HCT116 (cell line): ENCODE results near the gene HIBADH. TPM values are rescaled to one million over a fixed set of nuclear protein-coding genes. Genes with fewer than 3 reads are reported as not detected.

ENCODE experiments used
- ATAC-seq: fragments of 200-7000 bp; cut with Tn5 transposase; 2 replicates; pipeline ENCODE4 v1.9.1; 2020; ENCODE audit warnings: mild to moderate bottlenecking, moderate library complexity
- BruUV-seq: library from RNA; stranded (reverse); fragments of 400-500 nt; replicated peaks from 2 replicates; lab custom pipeline; 2021; lab: Mats Ljungman, UMichigan
- CTCF ChIA-PET: fragments of 300-600 bp; sonication (Branson Sonifier 250); formaldehyde crosslinking; loops from one replicate; lab custom pipeline; 2021; ENCODE audit warnings: antibody characterized with exemption; lab: Charles Lee
- POLR2A ChIA-PET: fragments of 300-600, 350-600 bp; sonication (Branson Sonifier 250); formaldehyde crosslinking; loops from one replicate; lab custom pipeline; 2021; ENCODE audit warnings: antibody characterized with exemption; lab: Charles Lee
- RAD21 ChIA-PET, 2 experiments: fragments of 300-600 bp; sonication (Branson Sonifier 250); formaldehyde crosslinking; loops; one replicate each; lab custom pipeline; 2023; ENCODE audit warnings: low total read pairs in 2 of 2; ENCODE audit not compliant: uncharacterized antibody in 2 of 2, unreplicated experiment in 2 of 2, low non-redundant PET in 1 of 2; lab: Charles Lee
- DNase-seq: peaks from one replicate; pipeline ENCODE4 v3.0.0-alpha.2; 2010; ENCODE audit warnings: low read depth, low spot score
- H2AFZ ChIP-seq: fragments of 200-600 bp; shearing (Covaris generic), sonication (generic); 2 replicates; pipeline ENCODE4 v1.6.1; 2017; ENCODE audit warnings: low read depth, mixed run types, mixed read lengths, antibody characterized with exemption, low read length; ENCODE audit not compliant: poor library complexity, severe bottlenecking
- H3K27ac ChIP-seq: 2 replicates; pipeline ENCODE4 v1.5.1; 2012; ENCODE audit warnings: low read depth, low read length
- H3K27me3 ChIP-seq: fragments of 200-600 bp; sonication (generic); 2 replicates; pipeline ENCODE4 v1.6.1; 2016; ENCODE audit warnings: mixed run types, low read length, mixed read lengths; ENCODE audit not compliant: insufficient read depth
- H3K36me3 ChIP-seq, 2 experiments: fragments of 200-500 bp in 1 of 2; fragments of 200-600 bp in 1 of 2; sonication (Bioruptor generic) in 1 of 2; sonication (generic) in 1 of 2; 2 replicates each; pipeline versions ENCODE4 v1.5.1 to v1.6.1; 2014 to 2016; ENCODE audit warnings: low read length in 2 of 2, inconsistent platforms in 1 of 2, mixed read lengths in 1 of 2, mixed run types in 1 of 2; ENCODE audit not compliant: insufficient read depth in 2 of 2, control insufficient read depth in 1 of 2
- H3K4me1 ChIP-seq, 2 experiments: fragments of 200-600 bp in 1 of 2; sonication (generic) in 1 of 2; 2 replicates each; pipeline versions ENCODE4 v1.5.1 to v1.6.1; 2012 to 2017; ENCODE audit warnings: low read length in 2 of 2, inconsistent platforms in 1 of 2, mild to moderate bottlenecking in 1 of 2, mixed read lengths in 1 of 2, mixed run types in 1 of 2, moderate library complexity in 1 of 2; ENCODE audit not compliant: insufficient read depth in 2 of 2, control insufficient read depth in 1 of 2
- H3K4me2 ChIP-seq: fragments of 200-600 bp; sonication (generic); 2 replicates; pipeline ENCODE4 v1.6.1; 2017; ENCODE audit warnings: mixed run types, low read length, mixed read lengths
- H3K4me3 ChIP-seq, 2 experiments: fragments of 200-600 bp in 1 of 2; sonication (generic) in 1 of 2; replicated peaks in 1 of 2; 2 replicates each; pipeline ENCODE4 v1.5.1; 2011 to 2016; ENCODE audit warnings: low read length in 2 of 2, control low read depth in 1 of 2, low read depth in 1 of 2, mild to moderate bottlenecking in 1 of 2, mixed read lengths in 1 of 2, mixed run types in 1 of 2
- H3K79me2 ChIP-seq: fragments of 200-600 bp; sonication (generic); 2 replicates; pipeline ENCODE4 v1.6.1; 2017; ENCODE audit warnings: mild to moderate bottlenecking, mixed run types, low read length, moderate library complexity, mixed read lengths; ENCODE audit not compliant: insufficient read depth
- H3K9ac ChIP-seq: fragments of 200-600 bp; sonication (generic); 2 replicates; pipeline ENCODE4 v1.6.1; 2016; ENCODE audit warnings: low read length, mixed read lengths
- H3K9me2 ChIP-seq: fragments of 200-600 bp; sonication (generic), shearing (Covaris generic); 2 replicates; pipeline ENCODE4 v1.6.1; 2017; ENCODE audit warnings: mixed run types, mild to moderate bottlenecking, moderate library complexity; ENCODE audit not compliant: insufficient read depth
- H3K9me3 ChIP-seq, 2 experiments: fragments of 200-500 bp in 1 of 2; fragments of 200-600 bp in 1 of 2; sonication (Bioruptor generic) in 1 of 2; sonication (generic) in 1 of 2; 2 replicates each; pipeline ENCODE4 v1.6.1; 2014 to 2017; ENCODE audit warnings: low read length in 2 of 2, mixed read lengths in 2 of 2, inconsistent platforms in 1 of 2, low read depth in 1 of 2, mild to moderate bottlenecking in 1 of 2, mixed run types in 1 of 2, moderate library complexity in 1 of 2; ENCODE audit not compliant: control insufficient read depth in 1 of 2, insufficient read depth in 1 of 2
- H4K20me1 ChIP-seq: fragments of 200-600 bp; sonication (generic), shearing (Covaris generic); 2 replicates; pipeline ENCODE4 v1.6.1; 2017; ENCODE audit warnings: mixed run types, mild to moderate bottlenecking, moderate library complexity; ENCODE audit not compliant: insufficient read depth
- CEBPB ChIP-seq: IDR thresholded peaks from 2 replicates; pipeline ENCODE4 v1.6.1; 2012; ENCODE audit warnings: low read depth
- ELF1 ChIP-seq: IDR thresholded peaks from 2 replicates; pipeline ENCODE4 v1.6.1; 2012; ENCODE audit warnings: low read depth, borderline replicate concordance
- EZH2 ChIP-seq: fragments of 200-600 bp; sonication (generic); IDR thresholded peaks from 2 replicates; pipeline ENCODE4 v1.6.1; 2017; ENCODE audit warnings: antibody characterized with exemption, mixed run types
- FOSL1 ChIP-seq: IDR thresholded peaks from 2 replicates; pipeline ENCODE4 v1.6.1; 2012; ENCODE audit warnings: low read depth
- JUND ChIP-seq: IDR thresholded peaks from 2 replicates; pipeline ENCODE4 v1.6.1; 2012
- RAD21 ChIP-seq: IDR thresholded peaks from 2 replicates; pipeline ENCODE4 v1.6.1; 2012; ENCODE audit warnings: low read depth, mild to moderate bottlenecking
- REST ChIP-seq: IDR thresholded peaks from 2 replicates; pipeline ENCODE4 v1.6.1; 2012; ENCODE audit warnings: low read depth
- SRF ChIP-seq: IDR thresholded peaks from 2 replicates; pipeline ENCODE4 v1.6.1; 2012; ENCODE audit warnings: low read depth
- TCF7L2 ChIP-seq: IDR thresholded peaks from 2 replicates; pipeline ENCODE4 v1.7.0; 2011; ENCODE audit warnings: borderline replicate concordance, inconsistent platforms; ENCODE audit not compliant: insufficient read depth, insufficient read length; ENCODE audit errors: extremely low read depth
- ZNF274 ChIP-seq: fragments of 200-500 bp; sonication (Bioruptor generic); IDR thresholded peaks from 2 replicates; pipeline ENCODE4 v1.6.1; 2014; ENCODE audit warnings: mild to moderate bottlenecking, low read depth, low read length, inconsistent platforms
- intact Hi-C: fragments of 100-400 bp; cut with micrococcal nuclease; formaldehyde crosslinking; loops from 2 replicates; pipeline ENCODE4 v1.10.0; 2022
- total RNA-seq: library from RNA; stranded (reverse); gene quantifications from one replicate; pipeline ENCODE4 v1.2.1, GENCODE V29; 2021; ENCODE audit not compliant: unreplicated experiment
- TF ChIP-seq, protein P1 (sequence below): IDR thresholded peaks from 2 replicates; pipeline ENCODE4 v1.6.1; 2011; ENCODE audit warnings: mild to moderate bottlenecking, low read length, moderate library complexity; ENCODE audit not compliant: insufficient replicate concordance; ENCODE audit errors: extremely low read depth

The HIBADH gene
- total RNA-seq, 1 experiment from 2014 or later, result 32.4 TPM

DNA sequence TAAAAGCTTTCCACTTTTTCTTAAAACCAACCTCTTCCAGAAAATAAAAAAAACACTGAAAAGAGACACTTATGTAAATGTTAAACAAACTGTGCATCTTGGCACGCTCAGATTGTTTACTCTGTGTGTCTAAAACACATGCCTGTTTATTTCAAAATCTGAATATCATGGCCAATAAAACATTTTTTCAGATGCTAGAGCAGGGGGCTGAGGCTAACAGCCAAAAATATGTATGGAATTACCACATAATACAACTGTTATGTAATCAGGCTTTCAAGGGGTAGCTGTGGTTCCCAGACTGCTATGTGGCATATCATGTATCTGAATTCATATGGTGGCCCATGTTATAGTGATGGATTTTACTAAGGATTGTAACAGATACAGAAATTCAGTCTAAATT is 130.4 kb downstream of the HIBADH start:
- Histone ChIP-seq H3K27ac (no peak overlapping the region), H3K9me2 (no peaks in the 10 kb centered on the region), H3K4me3 (no peak overlapping the region), H3K36me3 (peaks cover 0 to 2% of the 10 kb centered on the region in 2 experiments; a peak in 1 of 4 replicates), H3K9ac (no peak overlapping the region), H3K4me1 (no peaks in the 10 kb centered on the region), H3K4me2 (no peak overlapping the region), H3K79me2 (no peaks in the 10 kb centered on the region), H2AFZ (no peak overlapping the region), H4K20me1 (no peaks in the 10 kb centered on the region), H3K27me3 (no peaks in the 10 kb centered on the region), H3K9me3 (no peaks in the 10 kb centered on the region)
- ChIA-PET POLR2A (no interaction called here), CTCF (no interaction called here), RAD21 (no interaction called here)
- BruUV-seq, result no TSS peak
- intact Hi-C loops, result no loop called here
- no peak for DNase-seq
- ATAC-seq, result no peak
- TF ChIP-seq REST, result no peak
- TF ChIP-seq JUND, result no peak
- no peak for TF ChIP-seq FOSL1
- no peak for TF ChIP-seq EZH2
- TF ChIP-seq TCF7L2, result no peak
- TF ChIP-seq ELF1, result no peak
- no peak for TF ChIP-seq SRF
- no peak for TF ChIP-seq ZNF274
- TF ChIP-seq RAD21, result no peak
- TF ChIP-seq CEBPB, result no peak
- TF ChIP-seq, protein P1, sequence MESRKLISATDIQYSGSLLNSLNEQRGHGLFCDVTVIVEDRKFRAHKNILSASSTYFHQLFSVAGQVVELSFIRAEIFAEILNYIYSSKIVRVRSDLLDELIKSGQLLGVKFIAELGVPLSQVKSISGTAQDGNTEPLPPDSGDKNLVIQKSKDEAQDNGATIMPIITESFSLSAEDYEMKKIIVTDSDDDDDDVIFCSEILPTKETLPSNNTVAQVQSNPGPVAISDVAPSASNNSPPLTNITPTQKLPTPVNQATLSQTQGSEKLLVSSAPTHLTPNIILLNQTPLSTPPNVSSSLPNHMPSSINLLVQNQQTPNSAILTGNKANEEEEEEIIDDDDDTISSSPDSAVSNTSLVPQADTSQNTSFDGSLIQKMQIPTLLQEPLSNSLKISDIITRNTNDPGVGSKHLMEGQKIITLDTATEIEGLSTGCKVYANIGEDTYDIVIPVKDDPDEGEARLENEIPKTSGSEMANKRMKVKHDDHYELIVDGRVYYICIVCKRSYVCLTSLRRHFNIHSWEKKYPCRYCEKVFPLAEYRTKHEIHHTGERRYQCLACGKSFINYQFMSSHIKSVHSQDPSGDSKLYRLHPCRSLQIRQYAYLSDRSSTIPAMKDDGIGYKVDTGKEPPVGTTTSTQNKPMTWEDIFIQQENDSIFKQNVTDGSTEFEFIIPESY, result no peak
